Ovary (tissue), 3 donors: ENCODE measurements around the gene REM2.

Experiments used
- POLR2A ChIP-seq: fragments of 450-650 bp; IDR thresholded peaks from one replicate; pipeline ENCODE4 v1.6.1; 2017; ENCODE audit warnings: antibody characterized with exemption, mild to moderate bottlenecking, moderate library complexity
- TF ChIP-seq, protein P1 (sequence below), 3 donors: fragments of 450-650 bp in 2 of 3; fragments of 200-600 bp in 1 of 3; IDR thresholded peaks; one replicate each; pipeline versions ENCODE4 v1.5.1 to v1.8.0; 2016 to 2022; ENCODE audit warnings: antibody characterized with exemption in 3 of 3, mild to moderate bottlenecking in 1 of 3
- donor health status: DM: no; HTN: no; CAD: no.

DNA sequence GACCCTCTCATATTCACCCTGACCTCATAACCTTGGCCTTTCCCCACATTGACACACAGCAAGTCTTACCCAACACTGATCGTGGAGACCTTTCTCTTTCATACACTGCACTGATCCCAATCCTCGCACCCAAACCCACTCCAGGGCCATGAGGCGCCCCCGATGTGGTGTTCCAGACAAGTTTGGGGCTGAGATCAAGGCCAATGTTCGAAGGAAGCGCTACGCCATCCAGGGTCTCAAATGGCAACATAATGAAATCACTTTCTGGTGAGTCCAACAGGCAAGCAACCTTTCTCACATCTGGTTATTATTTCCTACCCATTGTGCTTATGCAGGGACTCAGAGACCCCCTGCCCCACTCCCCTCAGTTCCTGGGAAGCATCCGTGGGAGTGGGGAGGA is 41.3 kb upstream of the REM2 start:
- TF ChIP-seq, protein P1, sequence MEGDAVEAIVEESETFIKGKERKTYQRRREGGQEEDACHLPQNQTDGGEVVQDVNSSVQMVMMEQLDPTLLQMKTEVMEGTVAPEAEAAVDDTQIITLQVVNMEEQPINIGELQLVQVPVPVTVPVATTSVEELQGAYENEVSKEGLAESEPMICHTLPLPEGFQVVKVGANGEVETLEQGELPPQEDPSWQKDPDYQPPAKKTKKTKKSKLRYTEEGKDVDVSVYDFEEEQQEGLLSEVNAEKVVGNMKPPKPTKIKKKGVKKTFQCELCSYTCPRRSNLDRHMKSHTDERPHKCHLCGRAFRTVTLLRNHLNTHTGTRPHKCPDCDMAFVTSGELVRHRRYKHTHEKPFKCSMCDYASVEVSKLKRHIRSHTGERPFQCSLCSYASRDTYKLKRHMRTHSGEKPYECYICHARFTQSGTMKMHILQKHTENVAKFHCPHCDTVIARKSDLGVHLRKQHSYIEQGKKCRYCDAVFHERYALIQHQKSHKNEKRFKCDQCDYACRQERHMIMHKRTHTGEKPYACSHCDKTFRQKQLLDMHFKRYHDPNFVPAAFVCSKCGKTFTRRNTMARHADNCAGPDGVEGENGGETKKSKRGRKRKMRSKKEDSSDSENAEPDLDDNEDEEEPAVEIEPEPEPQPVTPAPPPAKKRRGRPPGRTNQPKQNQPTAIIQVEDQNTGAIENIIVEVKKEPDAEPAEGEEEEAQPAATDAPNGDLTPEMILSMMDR (IDR thresholded peaks at IDR 0.05) = no peak
- no peak for TF ChIP-seq POLR2A
